HG03045 (cell line): ENCODE results near the gene SNRPA.
A peak's percentile ranks its signal among the peaks of the same experiment; 100 is the strongest.

Experiments
- ATAC-seq: cut with Tn5 transposase; IDR thresholded peaks from one replicate; pipeline ENCODE4 v1.9.1; 2021; ENCODE audit warnings: mild to moderate bottlenecking, moderate library complexity; ENCODE audit not compliant: unreplicated experiment

The SNRPA gene

DNA sequence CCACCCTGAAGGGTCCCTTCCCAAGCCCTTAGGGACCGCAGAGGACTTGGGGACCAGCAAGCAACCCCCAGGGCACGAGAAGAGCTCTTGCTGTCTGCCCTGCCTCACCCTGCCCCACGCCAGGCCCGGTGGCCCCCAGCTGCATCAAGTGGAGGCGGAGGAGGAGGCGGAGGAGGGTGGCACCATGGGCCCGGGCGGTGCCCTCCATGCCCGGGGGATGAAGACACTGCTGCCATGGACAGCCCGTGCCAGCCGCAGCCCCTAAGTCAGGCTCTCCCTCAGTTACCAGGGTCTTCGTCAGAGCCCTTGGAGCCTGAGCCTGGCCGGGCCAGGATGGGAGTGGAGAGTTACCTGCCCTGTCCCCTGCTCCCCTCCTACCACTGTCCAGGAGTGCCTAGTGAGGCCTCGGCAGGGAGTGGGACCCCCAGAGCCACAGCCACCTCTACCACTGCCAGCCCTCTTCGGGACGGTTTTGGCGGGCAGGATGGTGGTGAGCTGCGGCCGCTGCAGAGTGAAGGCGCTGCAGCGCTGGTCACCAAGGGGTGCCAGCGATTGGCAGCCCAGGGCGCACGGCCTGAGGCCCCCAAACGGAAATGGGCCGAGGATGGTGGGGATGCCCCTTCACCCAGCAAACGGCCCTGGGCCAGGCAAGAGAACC is 49.5 kb downstream of the SNRPA start:
- ATAC-seq = no peak

DNA sequence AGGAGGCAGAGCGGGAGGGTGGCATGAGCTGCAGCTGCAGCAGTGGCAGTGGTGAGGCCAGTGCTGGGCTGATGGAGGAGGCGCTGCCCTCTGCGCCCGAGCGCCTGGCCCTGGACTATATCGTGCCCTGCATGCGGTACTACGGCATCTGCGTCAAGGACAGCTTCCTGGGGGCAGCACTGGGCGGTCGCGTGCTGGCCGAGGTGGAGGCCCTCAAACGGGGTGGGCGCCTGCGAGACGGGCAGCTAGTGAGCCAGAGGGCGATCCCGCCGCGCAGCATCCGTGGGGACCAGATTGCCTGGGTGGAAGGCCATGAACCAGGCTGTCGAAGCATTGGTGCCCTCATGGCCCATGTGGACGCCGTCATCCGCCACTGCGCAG is 50.0 kb downstream of the SNRPA start:
- no peak for ATAC-seq

DNA sequence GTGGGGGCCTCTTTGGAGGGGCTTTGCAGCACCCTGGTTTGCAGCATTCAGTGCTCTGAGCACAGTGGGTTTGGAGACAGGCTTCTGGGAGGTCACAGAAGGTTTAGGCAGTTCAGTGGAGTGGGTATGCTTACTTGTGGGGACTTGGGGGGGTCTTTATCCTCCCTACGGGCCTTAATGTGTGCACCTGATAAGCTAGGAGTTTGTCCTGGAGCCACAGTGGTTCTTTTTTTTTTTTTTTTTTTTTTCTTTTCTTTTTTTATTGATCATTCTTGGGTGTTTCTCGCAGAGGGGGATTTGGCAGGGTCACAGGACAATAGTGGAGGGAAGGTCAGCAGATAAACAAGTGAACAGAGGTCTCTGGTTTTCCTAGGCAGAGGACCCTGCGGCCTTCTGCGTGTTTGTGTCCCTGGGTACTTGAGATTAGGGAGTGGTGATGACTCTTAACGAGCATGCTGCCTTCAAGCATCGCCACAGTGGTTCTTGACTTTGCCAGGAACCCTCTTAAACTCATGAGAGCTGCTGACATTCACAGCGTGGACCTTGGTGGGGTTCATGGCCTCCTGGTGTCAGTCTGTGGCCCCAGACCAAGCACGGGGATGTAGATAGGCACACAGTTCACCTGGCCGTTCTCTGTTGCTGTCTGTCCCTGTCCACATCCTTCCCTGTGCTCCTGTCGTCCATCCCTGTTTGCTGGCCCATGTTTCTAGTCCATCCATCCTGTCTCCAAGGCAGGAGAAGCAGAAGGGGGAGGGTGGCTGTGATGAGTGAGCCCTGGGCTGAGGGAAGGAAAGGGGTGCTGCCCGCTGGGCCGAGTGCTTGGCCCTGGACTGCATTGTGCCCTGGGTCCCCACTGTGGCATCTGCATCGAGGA is 50.7 kb downstream of the SNRPA start:
- ATAC-seq = no peak

DNA sequence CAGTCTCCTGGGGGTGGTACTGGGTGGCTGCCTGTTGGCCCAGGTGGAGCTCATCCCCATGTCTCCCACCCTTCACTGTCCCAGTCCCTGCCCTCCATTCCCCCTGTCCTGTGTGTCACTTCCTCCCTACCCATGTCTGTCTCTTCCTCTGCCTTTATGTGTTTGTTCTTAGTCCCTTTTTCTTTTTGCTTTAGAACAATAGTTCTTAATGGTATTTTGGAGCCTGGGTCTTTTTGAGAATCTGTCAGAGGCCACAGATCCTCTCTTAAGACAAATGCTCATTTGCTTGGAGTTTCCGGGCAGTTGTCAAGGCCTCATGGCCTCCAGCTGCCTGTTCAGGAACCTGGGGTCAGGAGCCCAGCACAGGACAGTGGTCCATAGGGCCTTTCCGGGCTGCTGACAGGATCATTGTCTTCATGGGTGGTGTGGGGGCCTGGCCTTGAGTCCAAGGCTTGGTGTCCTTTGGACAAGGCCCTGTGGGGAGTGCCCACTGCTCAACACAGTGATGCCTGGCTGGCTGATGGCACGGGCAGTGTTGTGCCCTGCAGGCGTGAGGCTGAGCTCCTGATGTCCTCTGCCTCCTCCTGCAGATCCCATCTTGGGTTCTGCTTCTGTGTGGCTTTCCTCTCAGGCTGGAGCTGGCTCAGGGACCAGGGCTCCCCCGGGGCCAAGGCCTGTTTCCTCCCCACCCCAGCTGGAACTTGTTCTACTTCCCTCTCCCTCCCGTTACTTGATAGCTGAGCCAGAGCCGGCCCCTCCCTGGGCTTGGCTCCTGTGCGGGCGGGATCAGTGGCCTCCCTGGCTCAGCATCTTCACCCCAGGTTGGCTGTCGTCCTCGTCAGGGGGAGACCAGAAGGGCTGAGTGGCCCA is 51.5 kb downstream of the SNRPA start:
- ATAC-seq = no peak

DNA sequence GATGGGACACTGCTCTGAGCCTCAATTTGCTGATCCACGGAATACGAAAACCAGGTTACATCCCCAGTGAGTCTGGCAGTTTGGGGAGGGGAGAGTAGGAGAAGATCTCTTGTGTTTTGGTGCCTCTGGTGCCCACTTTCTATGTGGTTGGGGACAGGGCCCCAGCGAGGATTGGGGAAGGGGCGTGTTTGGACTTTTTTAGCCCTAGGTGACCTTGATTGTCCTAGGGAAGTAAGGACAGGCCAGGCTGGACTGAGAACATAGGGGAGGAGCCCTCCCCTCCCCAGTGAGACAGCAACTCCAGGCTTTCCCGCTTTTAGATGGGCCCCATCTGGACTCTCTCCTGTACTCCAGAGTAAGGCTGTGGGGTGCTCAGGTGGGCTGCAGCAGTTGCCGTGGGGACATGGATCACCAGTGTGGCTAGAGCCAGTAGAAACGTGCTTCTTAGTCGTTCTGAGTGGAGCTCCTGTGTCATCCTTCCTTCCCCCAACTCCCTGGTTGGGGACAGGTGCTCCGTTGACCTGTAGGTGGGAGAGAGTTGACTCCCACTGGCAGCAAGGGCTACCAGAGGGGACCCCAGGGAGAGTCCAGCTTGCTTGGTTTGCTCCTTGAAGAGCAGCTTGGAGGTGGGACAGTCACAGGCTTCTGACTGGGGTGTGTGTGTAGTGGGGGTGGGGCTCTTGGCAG is 52.3 kb downstream of the SNRPA start:
- ATAC-seq = no peak

DNA sequence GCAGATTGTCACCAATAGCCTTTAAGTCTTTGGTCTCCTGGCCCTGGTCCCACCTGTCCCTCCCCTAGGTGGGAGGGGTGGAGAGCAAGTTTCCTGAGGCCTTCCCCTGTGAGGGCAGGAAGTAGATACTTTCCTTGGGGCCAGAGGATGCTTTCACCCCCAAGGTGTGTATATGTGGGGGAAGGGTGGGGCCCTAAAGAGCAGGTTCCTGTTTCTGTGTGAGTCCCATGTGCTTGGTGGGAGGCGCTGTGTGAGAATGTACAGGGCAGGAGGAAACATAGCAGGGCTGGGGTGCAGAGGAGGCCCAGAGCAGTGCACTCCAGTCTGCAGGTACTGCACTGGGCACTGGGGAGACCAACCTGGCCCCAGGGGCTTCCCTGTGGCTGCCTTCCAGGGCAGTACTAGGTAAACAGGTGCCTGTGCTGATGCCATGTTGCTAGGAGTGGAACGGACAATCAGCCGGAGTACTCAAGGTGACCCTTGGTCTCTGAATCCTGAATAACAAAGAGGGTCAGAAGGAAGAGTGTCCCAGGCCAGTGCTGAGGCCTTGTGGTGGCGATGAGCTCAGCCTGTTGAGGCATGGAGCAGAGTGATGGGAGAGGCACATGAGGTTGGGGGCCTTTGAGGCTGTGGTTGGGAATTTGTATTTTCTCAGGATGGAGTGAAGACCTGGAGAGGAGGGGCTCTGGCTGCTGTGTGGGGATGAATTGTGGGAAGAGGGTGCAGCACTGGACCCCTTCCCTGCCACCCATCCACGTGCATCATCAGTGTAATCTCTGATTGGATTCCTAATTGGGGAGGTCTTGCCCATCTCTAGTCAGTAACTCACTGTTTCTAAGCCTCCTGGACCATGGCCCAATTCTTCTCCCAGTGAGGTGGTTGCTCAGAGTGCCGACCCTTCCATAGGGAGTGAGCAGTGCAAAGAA is 53.1 kb downstream of the SNRPA start:
- ATAC-seq = no peak

DNA sequence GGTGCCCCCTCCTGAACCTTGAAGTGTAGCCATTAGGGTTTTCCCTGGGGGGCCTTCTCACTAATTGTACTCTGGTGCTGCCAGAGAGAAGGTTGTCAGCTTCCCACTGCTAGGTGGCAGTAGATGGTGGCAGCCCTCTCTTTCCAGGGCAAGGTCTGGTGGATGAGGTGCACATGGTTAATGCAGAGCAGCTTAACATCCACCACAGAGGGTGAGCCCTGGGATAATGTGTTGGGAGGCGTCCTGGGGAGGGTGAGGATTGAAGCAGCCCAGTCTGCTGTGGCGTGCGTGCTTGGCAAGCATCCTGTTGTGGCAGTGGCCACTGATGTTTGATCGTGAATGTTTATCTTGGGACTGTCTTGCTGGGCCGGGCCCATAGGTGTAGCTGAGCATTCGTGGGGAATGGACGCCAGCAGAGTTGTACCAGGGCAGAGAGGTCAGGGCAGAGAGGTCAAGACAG is 53.8 kb downstream of the SNRPA start:
- ATAC-seq = no peak

DNA sequence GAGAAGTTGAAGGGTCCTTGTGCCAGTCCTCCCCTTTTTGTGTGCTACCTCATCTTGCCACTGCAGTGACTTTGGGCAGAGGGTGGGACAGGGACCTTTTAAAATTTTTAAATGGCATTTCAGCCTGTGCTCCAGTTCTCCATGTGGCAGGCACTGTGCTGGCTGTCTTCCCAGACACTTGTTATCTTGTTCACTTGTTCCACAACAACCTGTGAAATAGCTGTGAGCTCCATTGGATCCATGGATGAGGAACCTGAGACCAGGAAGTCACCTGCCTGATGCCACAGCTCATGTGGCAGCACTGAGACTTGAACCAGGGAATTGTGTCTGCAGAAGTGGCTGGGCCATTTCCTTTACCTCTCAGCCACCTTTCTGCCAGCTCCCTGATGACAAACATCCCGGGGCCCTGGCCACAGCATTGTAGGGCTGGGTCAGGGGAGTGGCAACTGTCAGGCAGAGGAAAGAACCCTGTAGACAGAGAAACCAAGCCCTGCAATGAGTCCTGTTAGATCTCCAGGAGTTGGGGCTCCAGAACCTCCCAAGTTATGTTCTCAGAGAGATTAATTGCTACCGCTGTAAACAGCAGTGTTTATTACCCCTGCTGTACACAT is 54.4 kb downstream of the SNRPA start:
- ATAC-seq = no peak

DNA sequence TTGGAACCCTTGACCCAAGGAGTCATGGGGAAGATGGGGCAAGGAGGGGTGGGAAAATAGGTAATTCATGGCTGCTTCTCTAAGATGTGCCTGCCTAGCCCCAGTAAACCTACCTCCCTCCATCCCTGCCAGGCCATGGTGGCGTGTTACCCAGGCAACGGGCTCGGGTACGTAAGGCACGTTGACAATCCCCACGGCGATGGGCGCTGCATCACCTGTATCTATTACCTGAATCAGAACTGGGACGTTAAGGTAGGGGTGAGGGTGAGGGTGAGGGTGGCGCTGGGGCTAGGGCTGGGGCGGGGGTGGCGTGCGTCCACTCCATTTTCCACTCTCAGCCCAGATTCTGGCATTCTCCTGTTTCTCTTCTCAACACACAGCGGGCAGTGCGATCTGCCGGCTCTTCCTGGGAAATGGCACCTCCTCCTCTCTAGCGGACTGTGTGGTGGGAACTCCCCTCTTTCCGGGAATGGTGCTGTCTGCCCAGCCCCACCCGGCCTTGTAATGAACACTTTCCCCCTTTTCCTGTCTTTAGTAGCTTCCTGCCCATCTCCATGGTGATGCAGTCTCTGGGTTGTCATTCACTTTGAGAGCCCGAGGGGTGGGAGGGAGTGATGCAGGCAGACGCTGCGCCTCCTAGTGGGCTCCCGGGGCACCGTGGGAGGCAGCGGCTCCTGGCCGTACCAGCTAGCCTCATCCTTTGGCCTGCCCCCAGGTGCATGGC is 55.6 kb downstream of the SNRPA start:
- ATAC-seq = no peak

DNA sequence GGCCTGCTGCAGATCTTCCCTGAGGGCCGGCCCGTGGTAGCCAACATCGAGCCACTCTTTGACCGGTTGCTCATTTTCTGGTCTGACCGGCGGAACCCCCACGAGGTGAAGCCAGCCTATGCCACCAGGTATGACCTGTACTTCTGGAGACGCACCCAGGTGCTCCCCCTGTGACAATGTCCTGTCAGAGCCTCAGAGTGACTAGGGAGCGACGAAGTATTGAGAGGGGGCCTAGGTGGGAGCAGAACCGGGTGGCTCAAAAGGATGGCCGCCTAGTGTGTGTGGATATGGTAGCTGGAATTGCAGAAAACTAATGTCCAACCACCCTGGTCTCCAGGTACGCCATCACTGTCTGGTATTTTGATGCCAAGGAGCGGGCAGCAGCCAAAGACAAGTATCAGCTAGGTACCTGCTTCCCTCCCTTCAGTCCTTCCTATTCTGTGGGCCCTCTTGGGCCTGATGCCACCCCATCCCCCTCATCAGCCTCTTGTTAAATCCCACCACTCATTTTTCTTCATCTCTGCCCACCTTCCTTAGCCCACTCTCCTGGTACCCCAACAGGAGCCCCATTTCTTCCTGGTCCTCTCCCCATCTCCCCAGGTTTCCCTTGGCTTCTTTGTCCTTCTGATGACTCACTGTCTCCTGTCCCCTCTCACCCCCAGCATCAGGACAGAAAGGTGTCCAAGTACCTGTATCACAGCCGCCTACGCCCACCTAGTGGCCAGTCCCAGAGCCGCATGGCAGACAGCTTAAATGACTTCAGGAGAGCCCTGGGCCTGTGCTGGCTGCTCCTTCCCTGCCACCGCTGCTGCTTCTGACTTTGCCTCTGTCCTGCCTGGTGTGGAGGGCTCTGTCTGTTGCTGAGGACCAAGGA is 56.4 kb downstream of the SNRPA start:
- no peak for ATAC-seq

DNA sequence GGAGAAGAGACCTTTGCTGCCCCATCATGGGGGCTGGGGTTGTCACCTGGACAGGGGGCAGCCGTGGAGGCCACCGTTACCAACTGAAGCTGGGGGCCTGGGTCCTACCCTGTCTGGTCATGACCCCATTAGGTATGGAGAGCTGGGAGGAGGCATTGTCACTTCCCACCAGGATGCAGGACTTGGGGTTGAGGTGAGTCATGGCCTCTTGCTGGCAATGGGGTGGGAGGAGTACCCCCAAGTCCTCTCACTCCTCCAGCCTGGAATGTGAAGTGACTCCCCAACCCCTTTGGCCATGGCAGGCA is 57.0 kb downstream of the SNRPA start:
- ATAC-seq = no peak

DNA sequence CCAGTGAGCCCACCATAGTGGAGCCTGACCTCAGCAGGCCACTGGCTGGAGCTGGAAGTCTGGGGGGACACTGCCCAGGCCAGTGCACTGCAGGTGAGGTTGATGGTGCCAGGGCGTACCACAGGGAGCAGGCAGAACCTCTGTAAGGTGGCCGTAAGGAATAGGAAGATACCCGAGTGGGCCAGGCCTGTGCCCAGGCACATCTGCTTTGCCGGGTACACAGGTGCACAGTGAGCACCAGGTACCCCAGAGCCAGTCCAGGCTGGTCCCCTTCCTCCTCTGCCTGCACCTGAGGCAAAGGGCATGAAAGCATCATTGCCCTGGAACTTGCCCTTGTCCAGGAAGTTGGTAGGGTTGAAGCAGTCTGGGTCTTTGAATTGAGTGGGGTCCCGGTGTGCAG is 57.5 kb downstream of the SNRPA start:
- no peak for ATAC-seq

DNA sequence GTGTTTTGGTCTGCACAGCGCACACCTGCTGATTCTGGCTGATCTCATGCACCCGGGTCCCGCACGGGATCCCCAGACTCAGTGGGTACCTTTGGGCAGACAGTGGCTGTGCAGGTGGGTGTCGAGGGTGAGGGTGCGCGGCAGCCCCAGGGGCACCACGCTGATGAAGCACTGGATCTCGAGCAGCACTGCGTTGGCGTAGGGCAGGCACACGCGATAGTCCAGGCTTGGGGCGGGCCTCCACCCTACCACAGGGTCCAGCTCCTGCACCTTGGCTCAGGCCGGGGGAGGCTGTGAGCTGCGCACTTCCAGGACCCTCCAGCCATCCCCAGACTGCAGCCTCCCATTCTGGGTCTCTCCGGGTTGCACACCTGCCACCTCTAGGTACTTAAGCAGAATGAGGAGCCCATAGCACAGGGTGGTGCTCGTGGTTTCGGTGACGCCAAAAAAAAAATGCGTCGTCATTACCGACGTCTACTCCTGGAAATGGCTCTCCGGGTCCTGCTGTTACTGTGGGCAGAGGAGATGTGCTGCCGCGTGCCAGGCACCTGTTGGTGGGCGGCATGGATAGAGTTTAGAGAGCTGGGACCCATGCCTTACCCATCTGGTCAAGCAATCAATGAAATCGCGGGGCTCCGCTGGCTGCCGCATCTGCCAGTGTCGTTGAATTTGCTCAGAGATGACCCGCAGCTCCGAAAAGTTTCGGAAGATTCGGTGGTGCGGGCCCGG is 58.5 kb downstream of the SNRPA start:
- no peak for ATAC-seq

DNA sequence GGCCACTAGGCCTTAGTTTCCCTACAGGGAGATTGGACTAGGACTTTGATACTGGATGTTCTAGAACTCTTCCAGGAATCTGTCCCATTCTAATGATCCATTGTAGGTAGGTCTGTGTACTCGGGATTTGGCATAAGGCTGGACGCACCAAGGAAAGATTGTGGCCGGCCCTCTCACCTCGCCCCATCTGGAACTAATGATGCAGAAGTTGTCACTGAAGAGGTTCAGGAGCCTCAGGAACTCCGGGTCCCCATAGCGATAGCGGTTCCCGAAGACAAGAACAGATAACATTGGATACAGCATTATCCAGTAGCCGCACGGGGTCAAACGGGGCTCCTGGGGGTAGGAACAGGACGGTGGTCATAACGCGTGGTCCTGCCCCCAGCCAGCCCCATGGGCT is 59.2 kb downstream of the SNRPA start:
- ATAC-seq = no peak

DNA sequence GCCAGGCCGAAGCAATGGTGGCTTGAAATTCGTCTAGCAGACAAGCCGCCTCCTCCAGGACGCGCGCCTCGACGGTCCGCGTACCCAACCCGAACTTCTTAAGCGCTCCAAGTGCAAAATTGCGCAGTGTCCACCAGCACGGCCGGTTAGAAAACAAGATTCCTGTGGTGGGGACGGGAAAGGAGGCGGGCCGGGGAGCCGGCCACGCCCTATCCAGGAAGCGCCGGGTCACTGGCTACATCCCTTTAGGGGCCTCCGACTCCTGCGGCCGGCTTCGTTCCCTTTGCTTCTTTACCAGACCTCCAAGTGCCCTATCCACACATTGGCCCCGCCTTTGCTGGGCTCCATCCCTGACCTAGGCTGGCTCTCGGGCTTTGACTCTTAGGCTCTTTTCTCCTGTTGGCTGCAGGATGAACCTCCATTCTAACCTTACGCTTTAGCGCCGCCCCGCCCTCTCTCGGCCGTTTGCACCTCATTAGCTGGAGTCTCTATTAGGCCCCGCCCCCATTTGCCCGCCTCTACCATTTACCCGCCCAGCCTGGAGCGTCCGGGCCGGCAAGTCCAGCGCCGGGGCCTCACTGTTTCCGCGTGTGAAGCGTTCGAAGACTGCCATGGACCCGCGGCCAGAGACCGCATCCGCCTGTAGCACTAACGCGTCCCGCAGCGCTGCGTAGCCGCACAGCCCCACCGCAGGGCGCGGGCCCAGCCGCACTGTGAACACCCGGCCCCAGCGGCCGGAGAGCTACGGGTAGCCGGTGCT is 59.8 kb downstream of the SNRPA start:
- peak; percentile 63 for ATAC-seq

DNA sequence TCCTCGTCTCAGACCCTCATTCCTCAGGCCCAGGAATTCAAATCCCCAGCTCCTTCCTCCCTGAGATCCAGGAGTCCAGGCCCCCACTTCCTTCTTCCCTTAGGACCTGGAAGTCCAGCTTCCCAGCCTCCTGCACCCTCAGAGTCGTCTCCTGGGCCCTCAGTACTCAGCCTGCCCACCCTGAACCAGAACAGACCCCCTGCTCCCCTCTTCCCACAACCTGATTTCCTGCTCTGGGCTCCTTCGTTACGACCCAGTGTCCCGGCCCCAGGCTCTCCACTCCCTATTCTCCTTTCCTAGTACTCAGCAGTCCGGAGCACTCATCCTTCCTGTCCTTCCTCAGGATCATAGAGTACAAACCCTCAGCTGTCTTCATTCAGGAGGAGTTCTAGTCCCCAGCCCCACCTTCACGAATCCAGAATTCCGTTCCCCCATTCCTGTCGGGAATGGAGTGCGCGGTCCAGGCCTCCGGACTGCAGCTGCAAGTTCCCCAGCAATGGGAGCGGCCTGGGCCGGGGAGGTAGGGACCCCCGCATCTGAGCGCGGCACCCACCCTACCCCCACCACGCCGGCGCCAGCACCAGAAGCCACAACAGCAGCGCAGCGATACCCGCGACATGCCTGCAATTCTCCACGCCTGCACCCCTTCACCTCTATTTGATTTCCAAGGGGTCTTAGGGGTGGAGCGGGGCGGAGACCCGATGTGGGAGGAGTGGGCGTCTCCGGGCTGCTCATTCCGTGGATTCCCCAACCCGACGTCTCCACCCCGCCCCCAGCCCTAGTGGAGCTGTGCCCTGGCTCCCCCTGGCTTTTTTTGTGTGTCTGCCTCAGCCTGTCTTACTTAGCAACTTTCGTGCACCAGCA is 60.7 kb downstream of the SNRPA start:
- no peak for ATAC-seq
